Spleen (tissue), 11 donors: ENCODE measurements around the gene SRP68. TPM values are rescaled to one million over a fixed set of nuclear protein-coding genes. Genes with fewer than 3 reads are reported as not detected.
A peak's percentile ranks its signal among the peaks of the same experiment; 100 is the strongest.

ENCODE experiments used
- DNase-seq: peaks from one replicate; pipeline ENCODE4 v3.0.0-alpha.2; 2020
- H3K27ac ChIP-seq, 8 donors: fragments of 200-600 bp; sonication (generic) in 7 of 8; 1 replicate in 4 of 8; 2 replicates in 4 of 8; pipeline versions ENCODE4 v1.5.0 to v1.8.0; 2016 to 2021; ENCODE audit warnings: inconsistent platforms in 4 of 8, mild to moderate bottlenecking in 4 of 8, moderate library complexity in 1 of 8
- H3K27me3 ChIP-seq, 7 donors: fragments of 200-600 bp; sonication (generic) in 6 of 7; replicated peaks in 1 of 7; 1 replicate in 4 of 7; 2 replicates in 3 of 7; pipeline versions ENCODE4 v1.5.0 to v1.8.0; 2016 to 2021; ENCODE audit warnings: inconsistent platforms in 3 of 7, mild to moderate bottlenecking in 1 of 7
- H3K36me3 ChIP-seq, 6 donors: fragments of 200-600 bp; sonication (generic) in 5 of 6; 1 replicate in 4 of 6; 2 replicates in 2 of 6; pipeline versions ENCODE4 v1.5.0 to v1.8.0; 2016 to 2021; ENCODE audit warnings: inconsistent platforms in 2 of 6
- H3K4me1 ChIP-seq, 6 donors: fragments of 200-600 bp; sonication (generic) in 5 of 6; 1 replicate in 3 of 6; 2 replicates in 3 of 6; pipeline versions ENCODE4 v1.5.0 to v1.8.0; 2016 to 2021; ENCODE audit warnings: inconsistent platforms in 3 of 6
- H3K4me3 ChIP-seq, 8 donors: fragments of 200-600 bp; sonication (generic) in 7 of 8; 1 replicate in 4 of 8; 2 replicates in 4 of 8; pipeline versions ENCODE4 v1.5.0 to v1.8.0; 2016 to 2021; ENCODE audit warnings: inconsistent platforms in 4 of 8, mild to moderate bottlenecking in 4 of 8, moderate library complexity in 2 of 8
- H3K9me3 ChIP-seq, 8 donors: fragments of 200-600 bp; sonication (generic) in 7 of 8; 1 replicate in 4 of 8; 2 replicates in 4 of 8; pipeline versions ENCODE4 v1.5.0 to v1.8.0; 2016 to 2021; ENCODE audit warnings: inconsistent platforms in 4 of 8
- CTCF ChIP-seq, 11 experiments: fragments of 200-600 bp in 7 of 11; fragments of 450-650 bp in 4 of 11; sonication (generic) in 4 of 11; IDR thresholded peaks in 8 of 11; conservative IDR thresholded peaks in 3 of 11; 1 replicate in 7 of 11; 2 replicates in 4 of 11; pipeline versions ENCODE4 v1.4.0 to v1.8.0; 2016 to 2021; ENCODE audit warnings: antibody characterized with exemption in 11 of 11, inconsistent platforms in 4 of 11, mild to moderate bottlenecking in 1 of 11
- POLR2A ChIP-seq, 3 donors: fragments of 450-650 bp; IDR thresholded peaks; one replicate each; pipeline ENCODE4 v1.5.1; 2017; ENCODE audit warnings: antibody characterized with exemption in 3 of 3, mild to moderate bottlenecking in 1 of 3
- POLR2AphosphoS5 ChIP-seq, 3 donors: sonication (generic); formaldehyde crosslinking; IDR thresholded peaks; one replicate each; pipeline ENCODE4 v1.5.1; 2017; ENCODE audit warnings: antibody characterized with exemption in 3 of 3
- WGBS, 5 donors: extraction: QIAGEN DNeasy Blood & Tissue Kit in 3 of 5; methylation state at CpG; one replicate each; pipeline versions ENCODE4 v1.1.5 to v1.1.7; 2013 to 2018; 5-methylcytosine and 5-hydroxymethylcytosine counted together
- intact Hi-C: fragments of 100-400 bp; cut with DNase I; formaldehyde crosslinking; loops from one replicate; pipeline ENCODE4 v1.15.0; 2023; ENCODE audit warnings: low total_unique reads
- polyA plus RNA-seq, 3 donors: library from polyadenylated mRNA; stranded (reverse); fragments of 200-250 nt; gene quantifications; one replicate each; pipeline ENCODE4 v1.2.1, GENCODE V29; 2013
- total RNA-seq, 7 donors: library from RNA; depleted of rRNA in 3 of 7; stranded (reverse); fragments of >200 nt in 3 of 7; fragmentation: NEBNext Ultra II Directional in 4 of 7; extraction: Animal tissue kit (Norgen Biotek cat#: 25700) in 4 of 7; gene quantifications; one replicate each; pipeline versions ENCODE4 v1.1.0 to v1.2.1, GENCODE V29; 2016 to 2021
- donor health status: healthy with polysubstance abuse.
- donor health status: DM: no; HTN: no; CAD: no; lungs with moderate emphysema.
- donor health status: DM: no; HTN: no; CAD: no.
- donor health status: Bipolar disorder and iron deficiency.
- donor health status: healthy.
- donor health status: DM: no; HTN: no; CAD: no.
- donor health status: DM: yes; HTN: yes; CAD: no.

The SRP68 gene
- total and polyA plus RNA-seq, 10 donors = 24.5 to 62.0 (median 49.4) TPM

GRCh38 chr17:76089680-76090516, 17.6 kb upstream of the SRP68 start:
- Histone ChIP-seq H3K9me3 (no peaks in the 10 kb centered on the region), H3K27me3 (no peaks in the 10 kb centered on the region), H3K36me3 (peaks cover 3 to 100% (median 95%) of the 10 kb centered on the region in 6 donors), H3K4me3 (no peak overlapping the region), H3K27ac (no peak overlapping the region), H3K4me1 (peaks cover 0 to 9% (median 0%) of the 10 kb centered on the region in 6 donors)
- intact Hi-C loops = no loop called here
- TF ChIP-seq CTCF (IDR thresholded peaks at IDR 0.05 in 8 of 11, conservative IDR thresholded peaks at IDR 0.05 in 3 of 11) (no peak), POLR2AphosphoS5 (IDR thresholded peaks at IDR 0.05) (no peak), POLR2A (IDR thresholded peaks at IDR 0.05) (no peak)
- no peak for DNase-seq
- WGBS, 5 donors = 93 to 95% (median 95%) methylated on average over 20 to 32 of the region's 32 CpGs

GRCh38 chr17:76088868-76089576, 16.7 kb upstream of the SRP68 start:
- Histone ChIP-seq H3K4me1 (peaks cover 0 to 9% (median 0%) of the 10 kb centered on the region in 6 donors), H3K27ac (no peak overlapping the region), H3K9me3 (no peaks in the 10 kb centered on the region), H3K36me3 (peaks cover 3 to 100% (median 95%) of the 10 kb centered on the region in 6 donors), H3K27me3 (no peaks in the 10 kb centered on the region), H3K4me3 (no peak overlapping the region)
- peak; percentile 66 for DNase-seq
- TF ChIP-seq POLR2AphosphoS5 (IDR thresholded peaks at IDR 0.05) (no peak), POLR2A (IDR thresholded peaks at IDR 0.05) (no peak), CTCF (IDR thresholded peaks at IDR 0.05 in 8 of 11, conservative IDR thresholded peaks at IDR 0.05 in 3 of 11) (no peak)
- intact Hi-C loops = no loop called here
- 93 to 96% (median 96%) methylated on average over 24 to 25 of the region's 25 CpGs for WGBS, 5 donors

GRCh38 chr17:76088041-76088867, 15.9 kb upstream of the SRP68 start:
- H3K4me1 ChIP-seq = peaks cover 0 to 9% (median 0%) of the 10 kb centered on the region in 6 donors
- H3K4me3 ChIP-seq = no peak overlapping the region
- peaks cover 3 to 100% (median 95%) of the 10 kb centered on the region in 6 donors for H3K36me3 ChIP-seq
- intact Hi-C loops = no loop called here
- no peak for DNase-seq
- no peak for TF ChIP-seq CTCF (IDR thresholded peaks at IDR 0.05 in 8 of 11, conservative IDR thresholded peaks at IDR 0.05 in 3 of 11)
- TF ChIP-seq POLR2AphosphoS5 (IDR thresholded peaks at IDR 0.05) = no peak
- TF ChIP-seq POLR2A (IDR thresholded peaks at IDR 0.05) = no peak
- 88 to 96% (median 89%) methylated on average over 18 to 25 of the region's 25 CpGs for WGBS, 5 donors
- H3K27ac ChIP-seq = no peak overlapping the region
- H3K27me3 ChIP-seq = no peaks in the 10 kb centered on the region
- H3K9me3 ChIP-seq = no peaks in the 10 kb centered on the region
